Right lobe of liver (tissue), 6 donors: Measurements from ENCODE around the gene HGFAC. TPM values are rescaled to one million over a fixed set of nuclear protein-coding genes. Genes with fewer than 3 reads are reported as not detected.

Experiments used
- ATAC-seq, 4 donors: fragments of 200-7000 bp; cut with Tn5 transposase; one replicate each; pipeline ENCODE4 v1.9.1; 2020; ENCODE audit warnings: mild to moderate bottlenecking in 4 of 4, moderate library complexity in 4 of 4
- DNase-seq, 3 donors: peaks; one replicate each; pipeline ENCODE4 v3.0.0-alpha.2; 2020
- H3K27ac ChIP-seq, 3 donors: fragments of 200-600 bp; one replicate each; pipeline ENCODE4 v1.8.0; 2022
- H3K27me3 ChIP-seq, 2 donors: fragments of 200-600 bp; one replicate each; pipeline ENCODE4 v1.8.0; 2022
- H3K36me3 ChIP-seq, 4 donors: fragments of 200-600 bp; sonication (generic) in 1 of 4; one replicate each; pipeline versions ENCODE4 v1.5.1 to v1.8.0; 2017 to 2022; ENCODE audit warnings: control low read depth in 1 of 4
- H3K4me1 ChIP-seq, 4 donors: fragments of 200-600 bp; sonication (generic) in 1 of 4; one replicate each; pipeline versions ENCODE4 v1.5.1 to v1.8.0; 2017 to 2022; ENCODE audit warnings: control low read depth in 1 of 4
- H3K4me3 ChIP-seq, 3 donors: fragments of 200-600 bp; one replicate each; pipeline ENCODE4 v1.8.0; 2022
- H3K9me3 ChIP-seq, 4 donors: fragments of 200-600 bp; sonication (generic) in 1 of 4; one replicate each; pipeline versions ENCODE4 v1.5.1 to v1.8.0; 2017 to 2022; ENCODE audit warnings: control low read depth in 1 of 4
- CTCF ChIP-seq, 4 donors: fragments of 200-600 bp in 3 of 4; fragments of 450-650 bp in 1 of 4; IDR thresholded peaks; one replicate each; pipeline versions ENCODE4 v1.5.1 to v1.8.0; 2016 to 2022; ENCODE audit warnings: antibody characterized with exemption in 4 of 4, mild to moderate bottlenecking in 2 of 4
- POLR2A ChIP-seq: fragments of 450-650 bp; IDR thresholded peaks from one replicate; pipeline ENCODE4 v1.6.1; 2017; ENCODE audit warnings: antibody characterized with exemption, mild to moderate bottlenecking
- WGBS: methylation state at CpG from one replicate; pipeline ENCODE4 v1.1.6; 2018; ENCODE audit warnings: low coverage, low lambda C conversion rate; ENCODE audit not compliant: insufficient coverage; ENCODE audit errors: missing lambda C conversion rate; 5-methylcytosine and 5-hydroxymethylcytosine counted together
- intact Hi-C, 2 donors: fragments of 100-400 bp; cut with DNase I; formaldehyde crosslinking; loops; one replicate each; pipeline versions ENCODE4 v1.11.2 to v1.14.1; 2022
- total RNA-seq, 6 experiments: library from RNA; depleted of rRNA in 2 of 6; stranded (reverse); fragments of >200 nt in 2 of 6; fragmentation: NEBNext Ultra II Directional in 3 of 6; extraction: Animal tissue kit (Norgen Biotek cat#: 25700) in 3 of 6; gene quantifications; one replicate each; pipeline versions ENCODE4 v1.1.0 to v1.2.4, GENCODE V29; 2016 to 2023
- donor health status: DM: no; HTN: yes; CAD: no.
- donor health status: DM: no; HTN: no; CAD: no.
- donor health status: DM: no; HTN: no; CAD: no.
- donor health status: DM: no; HTN: yes; CAD: no.
- donor health status: DM: no; HTN: yes; CAD: no.

Gene HGFAC
- total RNA-seq, 6 experiments from 2014 or later: 73.9 to 176 (median 140) TPM

GRCh38 chr4:3423952-3424351 is 17.8 kb upstream of the HGFAC start:
- Histone ChIP-seq H3K36me3 (peaks cover 0 to 10% (median under 1%) of the 10 kb centered on the region in 4 donors), H3K4me1 (peaks cover 0 to 13% (median 0%) of the 10 kb centered on the region in 4 donors), H3K27ac (no peak overlapping the region), H3K4me3 (no peak overlapping the region), H3K27me3 (no peaks in the 10 kb centered on the region), H3K9me3 (no peaks in the 10 kb centered on the region)
- no peak for TF ChIP-seq CTCF (IDR thresholded peaks at IDR 0.05)
- TF ChIP-seq POLR2A: no peak
- WGBS: 92% methylated on average over 9 of the region's 13 CpGs
- intact Hi-C loops: no loop called here
- no peak for ATAC-seq
- DNase-seq: peak in 1 of 3 donors; percentile 19

- peaks cover 0 to 13% (median 0%) of the 10 kb centered on the region in 4 donors for H3K4me1 ChIP-seq
- no peaks in the 10 kb centered on the region for H3K9me3 ChIP-seq
- 87% methylated on average over 4 of the region's 20 CpGs for WGBS
- peaks cover 0 to 8% (median 3%) of the 10 kb centered on the region in 4 donors for H3K36me3 ChIP-seq
- no peak for ATAC-seq
- TF ChIP-seq CTCF (IDR thresholded peaks at IDR 0.05) (no peak), POLR2A (no peak)
- no peaks in the 10 kb centered on the region for H3K27me3 ChIP-seq
- no peak overlapping the region for H3K27ac ChIP-seq
- intact Hi-C loops: no loop called here
- no peak for DNase-seq
- no peak overlapping the region for H3K4me3 ChIP-seq
These were observed 17.2 kb upstream of the HGFAC start for GRCh38 chr4:3424522-3425095.

GRCh38 chr4:3426465-3427133 is 15.2 kb upstream of the HGFAC start:
- WGBS: 80% methylated on average over 3 of the region's 24 CpGs
- H3K9me3 ChIP-seq: no peaks in the 10 kb centered on the region
- peaks cover 0 to 13% (median 0%) of the 10 kb centered on the region in 4 donors for H3K4me1 ChIP-seq
- ATAC-seq (peak; percentile 44 to 66 (median 53)), DNase-seq (peak in 1 of 3 donors; percentile 64)
- H3K4me3 ChIP-seq: no peak overlapping the region
- no peaks in the 10 kb centered on the region for H3K27me3 ChIP-seq
- H3K27ac ChIP-seq: peak overlapping the region in 1 of 3 donors; percentile 80
- TF ChIP-seq POLR2A (no peak), CTCF (IDR thresholded peaks at IDR 0.05) (no peak)
- peaks cover 0 to 15% (median 6%) of the 10 kb centered on the region in 4 donors for H3K36me3 ChIP-seq
- intact Hi-C loops: no loop called here

GRCh38 chr4:3427134-3427476 is 14.7 kb upstream of the HGFAC start:
- ATAC-seq: peak; percentile 38 to 89 (median 72)
- peak overlapping the region in 1 of 3 donors; percentile 80 for H3K27ac ChIP-seq
- H3K27me3 ChIP-seq: no peaks in the 10 kb centered on the region
- DNase-seq: peak in 2 of 3 donors; percentile 87 to 89
- TF ChIP-seq CTCF (IDR thresholded peaks at IDR 0.05) (no peak), POLR2A (no peak)
- intact Hi-C loops: no loop called here
- no peak overlapping the region for H3K4me3 ChIP-seq
- peaks cover 0 to 13% (median 0%) of the 10 kb centered on the region in 4 donors for H3K4me1 ChIP-seq
- 27% methylated on average over 3 of the region's 9 CpGs for WGBS
- H3K36me3 ChIP-seq: peaks cover 0 to 15% (median 7%) of the 10 kb centered on the region in 4 donors
- H3K9me3 ChIP-seq: no peaks in the 10 kb centered on the region
